RWPE2 (cell line): ENCODE data around the gene SORL1.

Experiments
- ATAC-seq: fragments of 200-7000 bp; cut with Tn5 transposase; 3 replicates; pipeline ENCODE4 v1.9.1; 2021; ENCODE audit warnings: low read depth
- DNase-seq: peaks from one replicate; pipeline ENCODE4 v3.0.0-alpha.2; 2020; ENCODE audit warnings: low spot score
- H3K27ac ChIP-seq: fragments of 450-650 bp; 2 replicates; pipeline ENCODE4 v1.5.1; 2017; ENCODE audit warnings: mild to moderate bottlenecking; ENCODE audit not compliant: poor library complexity, severe bottlenecking
- H3K27me3 ChIP-seq: fragments of 250-450 bp; sonication (Bioruptor Pico); 2 replicates; pipeline ENCODE4 v1.5.1; 2021; ENCODE audit warnings: mild to moderate bottlenecking, moderate library complexity; ENCODE audit not compliant: insufficient read depth, poor library complexity, severe bottlenecking
- H3K36me3 ChIP-seq: fragments of 250-450 bp; sonication (Bioruptor Pico); 2 replicates; pipeline ENCODE4 v1.5.1; 2020; ENCODE audit warnings: low read depth, mild to moderate bottlenecking, moderate library complexity
- H3K4me1 ChIP-seq: fragments of 250-450 bp; sonication (Bioruptor Pico); 2 replicates; pipeline ENCODE4 v1.5.1; 2021; ENCODE audit warnings: mild to moderate bottlenecking, moderate library complexity; ENCODE audit not compliant: insufficient read depth, poor library complexity, severe bottlenecking
- H3K4me3 ChIP-seq: fragments of 250-450 bp; sonication (Bioruptor Pico); 2 replicates; pipeline ENCODE4 v1.5.1; 2021; ENCODE audit warnings: mild to moderate bottlenecking, moderate library complexity; ENCODE audit not compliant: severe bottlenecking
- H3K9me3 ChIP-seq: fragments of 250-450 bp; sonication (Bioruptor Pico); 2 replicates; pipeline ENCODE4 v1.5.1; 2021; ENCODE audit warnings: mild to moderate bottlenecking, moderate library complexity; ENCODE audit not compliant: severe bottlenecking
- TF ChIP-seq, protein P1 (sequence below): fragments of 450-650 bp; IDR thresholded peaks from one replicate; pipeline ENCODE4 v1.5.1; 2017; ENCODE audit warnings: mild to moderate bottlenecking, moderate library complexity; ENCODE audit not compliant: poor library complexity, severe bottlenecking

The SORL1 gene

GRCh38 chr11:121582296-121582695, 130.2 kb downstream of the SORL1 start:
- no peaks in the 10 kb centered on the region for H3K4me1 ChIP-seq
- TF ChIP-seq, protein P1, sequence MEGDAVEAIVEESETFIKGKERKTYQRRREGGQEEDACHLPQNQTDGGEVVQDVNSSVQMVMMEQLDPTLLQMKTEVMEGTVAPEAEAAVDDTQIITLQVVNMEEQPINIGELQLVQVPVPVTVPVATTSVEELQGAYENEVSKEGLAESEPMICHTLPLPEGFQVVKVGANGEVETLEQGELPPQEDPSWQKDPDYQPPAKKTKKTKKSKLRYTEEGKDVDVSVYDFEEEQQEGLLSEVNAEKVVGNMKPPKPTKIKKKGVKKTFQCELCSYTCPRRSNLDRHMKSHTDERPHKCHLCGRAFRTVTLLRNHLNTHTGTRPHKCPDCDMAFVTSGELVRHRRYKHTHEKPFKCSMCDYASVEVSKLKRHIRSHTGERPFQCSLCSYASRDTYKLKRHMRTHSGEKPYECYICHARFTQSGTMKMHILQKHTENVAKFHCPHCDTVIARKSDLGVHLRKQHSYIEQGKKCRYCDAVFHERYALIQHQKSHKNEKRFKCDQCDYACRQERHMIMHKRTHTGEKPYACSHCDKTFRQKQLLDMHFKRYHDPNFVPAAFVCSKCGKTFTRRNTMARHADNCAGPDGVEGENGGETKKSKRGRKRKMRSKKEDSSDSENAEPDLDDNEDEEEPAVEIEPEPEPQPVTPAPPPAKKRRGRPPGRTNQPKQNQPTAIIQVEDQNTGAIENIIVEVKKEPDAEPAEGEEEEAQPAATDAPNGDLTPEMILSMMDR = no peak
- no peaks in the 10 kb centered on the region for H3K9me3 ChIP-seq
- H3K27ac ChIP-seq = no peak overlapping the region
- no peaks in the 10 kb centered on the region for H3K27me3 ChIP-seq
- no peak overlapping the region for H3K4me3 ChIP-seq
- peaks cover 54% of the 10 kb centered on the region for H3K36me3 ChIP-seq
- no peak for DNase-seq
- ATAC-seq = no peak

GRCh38 chr11:121583825-121584224, 131.7 kb downstream of the SORL1 start:
- Histone ChIP-seq H3K4me1 (no peaks in the 10 kb centered on the region), H3K36me3 (peaks cover 54% of the 10 kb centered on the region), H3K4me3 (no peak overlapping the region), H3K27me3 (no peaks in the 10 kb centered on the region), H3K27ac (no peak overlapping the region), H3K9me3 (no peaks in the 10 kb centered on the region)
- DNase-seq (no peak), ATAC-seq (no peak)
- TF ChIP-seq, protein P1 = no peak

GRCh38 chr11:121586750-121587149, 134.6 kb downstream of the SORL1 start:
- no peaks in the 10 kb centered on the region for H3K9me3 ChIP-seq
- no peaks in the 10 kb centered on the region for H3K27me3 ChIP-seq
- H3K36me3 ChIP-seq = peaks cover 54% of the 10 kb centered on the region
- no peak overlapping the region for H3K27ac ChIP-seq
- H3K4me1 ChIP-seq = no peaks in the 10 kb centered on the region
- no peak for ATAC-seq
- TF ChIP-seq, protein P1 = no peak
- DNase-seq = no peak
- no peak overlapping the region for H3K4me3 ChIP-seq

- Histone ChIP-seq H3K27ac (no peak overlapping the region), H3K36me3 (peaks cover 54% of the 10 kb centered on the region), H3K9me3 (no peaks in the 10 kb centered on the region), H3K4me3 (no peak overlapping the region), H3K4me1 (no peaks in the 10 kb centered on the region), H3K27me3 (no peaks in the 10 kb centered on the region)
- no peak for ATAC-seq
- no peak for DNase-seq
- TF ChIP-seq, protein P1 = no peak
These were observed 135.1 kb downstream of the SORL1 start for GRCh38 chr11:121587182-121587581.

DNA sequence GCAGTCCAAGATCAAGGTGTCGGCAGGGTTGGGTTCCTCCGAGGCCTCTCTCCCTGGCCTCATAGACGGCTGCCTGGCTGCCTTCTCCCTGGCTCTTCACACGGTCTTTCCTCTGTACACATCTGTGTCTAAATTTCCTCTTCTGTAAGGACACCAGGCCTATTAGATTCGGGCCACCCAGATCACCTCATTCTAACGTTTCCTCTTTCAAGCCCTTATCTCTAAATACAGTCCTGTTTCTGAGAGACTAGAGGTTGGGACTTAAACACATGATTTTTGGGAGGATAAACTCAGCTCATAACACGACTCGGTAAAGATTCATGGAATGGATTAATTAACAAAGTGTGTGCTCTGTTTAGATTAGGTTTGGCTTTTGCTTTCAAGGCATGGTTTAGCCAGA, 136.6 kb downstream of the SORL1 start:
- no peak for ATAC-seq
- DNase-seq = no peak
- Histone ChIP-seq H3K4me1 (no peaks in the 10 kb centered on the region), H3K36me3 (peaks cover 63% of the 10 kb centered on the region), H3K27me3 (no peaks in the 10 kb centered on the region), H3K9me3 (no peaks in the 10 kb centered on the region), H3K4me3 (no peak overlapping the region), H3K27ac (no peak overlapping the region)
- TF ChIP-seq, protein P1 = no peak
